Activated naive CD8-positive, alpha-beta T cell treated with anti-CD3 and anti-CD28 coated beads for 36 hours (primary cell): ENCODE data around the gene SLC38A3. TPM values are rescaled to one million over a fixed set of nuclear protein-coding genes. Genes with fewer than 3 reads are reported as not detected.

Source experiments
- DNase-seq: peaks from one replicate; pipeline ENCODE4 v3.0.0; 2021
- H3K27ac Mint-ChIP-seq: one replicate; pipeline ENCODE4 v1.8.0; 2022; ENCODE audit warnings: mild to moderate bottlenecking, moderate library complexity, mixed read lengths
- H3K27me3 Mint-ChIP-seq: one replicate; pipeline ENCODE4 v1.8.0; 2022; ENCODE audit warnings: mild to moderate bottlenecking, mixed read lengths
- H3K36me3 Mint-ChIP-seq: one replicate; pipeline ENCODE4 v1.8.0; 2021; ENCODE audit warnings: mild to moderate bottlenecking, mixed read lengths
- H3K4me1 Mint-ChIP-seq: one replicate; pipeline ENCODE4 v1.8.0; 2021; ENCODE audit warnings: mixed read lengths
- H3K4me3 Mint-ChIP-seq: one replicate; pipeline ENCODE4 v1.8.0; 2022; ENCODE audit warnings: mild to moderate bottlenecking, moderate library complexity, mixed read lengths
- H3K9me3 Mint-ChIP-seq: one replicate; pipeline ENCODE4 v1.8.0; 2022; ENCODE audit warnings: mixed read lengths
- total RNA-seq, 2 experiments: library from RNA; stranded (reverse); gene quantifications; one replicate each; pipeline ENCODE4 v1.2.3, GENCODE V29; 2021

The SLC38A3 gene
- total RNA-seq, result under 1 TPM in 1 of 2 experiments, not detected in 1; 0.18 TPM

GRCh38 chr3:50204804-50205412 lies at the start of gene SLC38A3:
TSS of gene SLC38A3 (plus strand) at chr3:50205271. CDS start at chr3:50214200, 8,929 bp downstream.
- H3K4me1 Mint-ChIP-seq, result peaks cover 3% of the 10 kb centered on the region
- H3K27ac Mint-ChIP-seq, result no peak within 1 kb of the TSS
- H3K36me3 Mint-ChIP-seq, result no peaks in the 10 kb centered on the region
- DNase-seq, result peak; percentile 23
- no peaks in the 10 kb centered on the region for H3K9me3 Mint-ChIP-seq
- peak within 1 kb of the TSS; percentile 38 for H3K4me3 Mint-ChIP-seq
- peaks cover 54% of the 10 kb centered on the region for H3K27me3 Mint-ChIP-seq

GRCh38 chr3:50155491-50155878 lies 49.6 kb upstream of the SLC38A3 start:
- no peaks in the 10 kb centered on the region for H3K36me3 Mint-ChIP-seq
- DNase-seq, result no peak
- H3K27me3 Mint-ChIP-seq, result peaks cover 37% of the 10 kb centered on the region
- H3K27ac Mint-ChIP-seq, result no peak overlapping the region
- H3K4me1 Mint-ChIP-seq, result peaks cover 7% of the 10 kb centered on the region
- H3K9me3 Mint-ChIP-seq, result no peaks in the 10 kb centered on the region
- peak overlapping the region; percentile 64 for H3K4me3 Mint-ChIP-seq

GRCh38 chr3:50155891-50156290 lies 49.2 kb upstream of the SLC38A3 start:
- DNase-seq, result no peak
- no peaks in the 10 kb centered on the region for H3K9me3 Mint-ChIP-seq

GRCh38 chr3:50156549-50157493 lies 48.2 kb upstream of the SLC38A3 start:
- Mint-ChIP-seq H3K4me1 (peaks cover 7% of the 10 kb centered on the region), H3K36me3 (no peaks in the 10 kb centered on the region), H3K9me3 (no peaks in the 10 kb centered on the region), H3K27ac (no peak overlapping the region), H3K27me3 (peaks cover 37% of the 10 kb centered on the region), H3K4me3 (no peak overlapping the region)
- no peak for DNase-seq

More at GRCh38 chr3:50155891-50156290, 49.2 kb upstream of the SLC38A3 start:
- Mint-ChIP-seq H3K4me1 (peaks cover 7% of the 10 kb centered on the region), H3K27ac (no peak overlapping the region), H3K36me3 (no peaks in the 10 kb centered on the region), H3K27me3 (peaks cover 37% of the 10 kb centered on the region), H3K4me3 (peak overlapping the region; percentile 64)

GRCh38 chr3:50157827-50158529 lies 47.1 kb upstream of the SLC38A3 start:
- Mint-ChIP-seq H3K9me3 (no peaks in the 10 kb centered on the region), H3K4me1 (peaks cover 7% of the 10 kb centered on the region), H3K27me3 (peaks cover 36% of the 10 kb centered on the region), H3K4me3 (no peak overlapping the region), H3K27ac (no peak overlapping the region), H3K36me3 (no peaks in the 10 kb centered on the region)
- DNase-seq, result no peak

DNA sequence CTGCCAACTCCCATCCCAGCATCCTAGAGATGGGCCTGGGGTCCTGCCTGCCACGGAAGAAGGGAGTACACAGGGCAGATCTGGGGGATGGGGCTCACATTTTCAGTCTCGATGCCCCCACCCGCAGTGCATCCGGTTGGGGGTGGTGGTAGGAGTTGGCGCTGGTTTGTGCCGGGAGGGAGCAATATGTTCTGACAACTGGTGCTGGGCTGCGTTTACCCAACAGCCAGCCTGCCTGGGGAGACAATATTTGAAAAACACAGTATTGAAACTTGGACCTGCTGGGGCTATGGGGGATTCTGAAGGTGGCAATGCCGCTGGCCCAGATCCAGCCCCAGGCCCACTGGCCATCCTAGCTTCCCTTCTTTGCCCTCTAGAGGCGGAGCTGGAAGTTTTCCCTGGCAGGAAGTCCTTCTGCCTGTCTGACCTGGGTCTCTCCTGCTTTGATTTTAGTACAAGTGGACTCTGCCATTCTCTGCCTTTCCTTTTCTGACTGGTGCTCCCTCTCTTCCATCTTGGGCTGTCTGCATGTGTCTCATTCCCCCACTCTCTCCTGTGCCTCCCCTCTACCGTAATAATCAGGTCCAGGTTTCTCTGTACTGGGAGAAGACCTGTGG lies 46.4 kb upstream of the SLC38A3 start:
- no peaks in the 10 kb centered on the region for H3K36me3 Mint-ChIP-seq
- no peak overlapping the region for H3K4me3 Mint-ChIP-seq
- peaks cover 30% of the 10 kb centered on the region for H3K27me3 Mint-ChIP-seq
- no peaks in the 10 kb centered on the region for H3K9me3 Mint-ChIP-seq
- H3K27ac Mint-ChIP-seq, result no peak overlapping the region
- no peak for DNase-seq
- H3K4me1 Mint-ChIP-seq, result peaks cover 7% of the 10 kb centered on the region

GRCh38 chr3:50160561-50160983 lies 44.5 kb upstream of the SLC38A3 start:
- Mint-ChIP-seq H3K27ac (no peak overlapping the region), H3K27me3 (peaks cover 21% of the 10 kb centered on the region), H3K4me3 (no peak overlapping the region), H3K36me3 (no peaks in the 10 kb centered on the region), H3K4me1 (peaks cover 7% of the 10 kb centered on the region), H3K9me3 (no peaks in the 10 kb centered on the region)
- no peak for DNase-seq

DNA sequence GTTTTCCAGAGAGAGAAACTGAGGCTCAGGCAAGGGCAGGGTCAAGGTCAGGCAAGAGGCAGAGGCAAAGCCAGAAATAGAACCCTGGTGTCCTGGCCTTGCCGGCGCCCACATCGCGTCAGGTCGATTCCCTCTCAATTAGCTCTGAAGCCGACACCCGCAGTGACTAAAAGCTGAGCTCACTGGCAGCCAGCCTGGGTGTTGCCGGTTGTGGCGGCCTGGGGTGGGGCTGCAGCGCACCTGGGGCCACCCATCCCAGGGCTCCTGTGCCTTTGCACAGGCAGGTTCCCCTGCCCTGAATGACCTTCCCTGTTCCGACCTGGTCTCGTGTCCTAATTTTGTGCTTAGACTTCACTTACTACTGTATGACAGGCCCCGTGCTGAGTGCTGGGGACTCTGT lies 43.8 kb upstream of the SLC38A3 start:
- H3K27ac Mint-ChIP-seq, result no peak overlapping the region
- peaks cover 13% of the 10 kb centered on the region for H3K27me3 Mint-ChIP-seq
- no peaks in the 10 kb centered on the region for H3K4me1 Mint-ChIP-seq
- H3K9me3 Mint-ChIP-seq, result no peaks in the 10 kb centered on the region
- H3K36me3 Mint-ChIP-seq, result no peaks in the 10 kb centered on the region
- no peak overlapping the region for H3K4me3 Mint-ChIP-seq
- no peak for DNase-seq

- no peaks in the 10 kb centered on the region for H3K9me3 Mint-ChIP-seq
- H3K4me1 Mint-ChIP-seq, result no peaks in the 10 kb centered on the region
- no peak for DNase-seq
- peaks cover 4% of the 10 kb centered on the region for H3K27me3 Mint-ChIP-seq
- H3K27ac Mint-ChIP-seq, result no peak overlapping the region
- no peak overlapping the region for H3K4me3 Mint-ChIP-seq
- no peaks in the 10 kb centered on the region for H3K36me3 Mint-ChIP-seq
Measured at GRCh38 chr3:50162034-50162883, 42.8 kb upstream of the SLC38A3 start.

GRCh38 chr3:50163572-50164455 lies 41.3 kb upstream of the SLC38A3 start:
- no peaks in the 10 kb centered on the region for H3K36me3 Mint-ChIP-seq
- no peak overlapping the region for H3K27ac Mint-ChIP-seq
- no peak for DNase-seq
- H3K27me3 Mint-ChIP-seq, result no peaks in the 10 kb centered on the region
- no peaks in the 10 kb centered on the region for H3K9me3 Mint-ChIP-seq
- no peaks in the 10 kb centered on the region for H3K4me1 Mint-ChIP-seq
- no peak overlapping the region for H3K4me3 Mint-ChIP-seq

DNA sequence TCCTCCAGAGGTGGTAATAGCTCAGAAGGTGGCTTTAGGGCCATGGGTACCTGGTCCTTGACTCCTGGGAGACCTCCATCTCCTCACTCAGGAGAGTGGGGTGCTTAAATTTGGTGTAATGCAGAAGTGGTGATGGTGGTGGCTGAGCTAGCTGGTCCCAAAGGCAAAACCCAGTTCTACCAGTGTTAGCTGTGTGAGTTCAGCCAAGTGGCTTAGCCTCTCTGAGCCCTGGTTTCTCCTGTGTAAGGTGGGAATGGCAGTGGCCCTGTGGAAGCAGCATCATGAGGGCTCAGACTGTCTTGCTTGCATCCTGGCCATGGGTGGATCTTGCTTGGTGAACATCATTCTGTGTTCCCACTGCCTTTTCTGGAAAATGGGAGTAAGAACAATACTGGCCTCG lies 40.6 kb upstream of the SLC38A3 start:
- Mint-ChIP-seq H3K27me3 (no peaks in the 10 kb centered on the region), H3K4me3 (no peak overlapping the region), H3K36me3 (no peaks in the 10 kb centered on the region), H3K27ac (no peak overlapping the region), H3K9me3 (no peaks in the 10 kb centered on the region), H3K4me1 (no peaks in the 10 kb centered on the region)
- no peak for DNase-seq

- Mint-ChIP-seq H3K4me3 (no peak overlapping the region), H3K27ac (no peak overlapping the region), H3K4me1 (no peaks in the 10 kb centered on the region), H3K27me3 (no peaks in the 10 kb centered on the region), H3K9me3 (no peaks in the 10 kb centered on the region), H3K36me3 (no peaks in the 10 kb centered on the region)
- no peak for DNase-seq
Measured at GRCh38 chr3:50164984-50165909, 39.8 kb upstream of the SLC38A3 start.
